Measurements from ENCODE around the gene ESRRG.

Gene ESRRG

DNA sequence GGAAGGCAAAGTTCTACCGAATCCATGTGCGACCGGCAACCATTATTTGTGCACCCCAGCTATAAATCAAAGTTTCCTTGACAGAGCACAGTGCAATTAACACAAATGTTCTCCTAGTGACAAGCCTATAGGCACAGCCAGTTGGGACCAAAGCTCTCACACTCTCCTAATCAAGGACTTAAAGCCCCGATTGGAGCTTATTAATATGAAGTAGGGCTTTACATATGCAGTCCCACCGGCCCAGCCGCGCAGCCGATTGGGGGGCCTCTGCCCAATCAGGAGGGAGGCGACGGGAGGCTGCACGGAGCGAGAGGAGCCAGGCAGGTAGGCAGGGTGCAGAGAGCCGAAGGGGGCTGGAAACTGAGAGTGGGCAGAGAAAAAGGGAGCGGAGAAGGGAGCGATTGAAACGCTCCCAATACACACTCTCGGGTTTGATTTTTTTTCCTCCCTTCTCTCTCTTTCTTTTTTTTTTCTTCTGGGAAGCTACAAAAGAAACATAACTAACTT is at the start of gene ESRRG:
Gene ESRRG (minus strand): TSS at position 156 of the 507 bp plus-strand sequence. CDS start 130 bp downstream, at position 26.
- DNase-seq, result peak in 31 of 58 donors; percentile 2 to 53 (median 9)

DNA sequence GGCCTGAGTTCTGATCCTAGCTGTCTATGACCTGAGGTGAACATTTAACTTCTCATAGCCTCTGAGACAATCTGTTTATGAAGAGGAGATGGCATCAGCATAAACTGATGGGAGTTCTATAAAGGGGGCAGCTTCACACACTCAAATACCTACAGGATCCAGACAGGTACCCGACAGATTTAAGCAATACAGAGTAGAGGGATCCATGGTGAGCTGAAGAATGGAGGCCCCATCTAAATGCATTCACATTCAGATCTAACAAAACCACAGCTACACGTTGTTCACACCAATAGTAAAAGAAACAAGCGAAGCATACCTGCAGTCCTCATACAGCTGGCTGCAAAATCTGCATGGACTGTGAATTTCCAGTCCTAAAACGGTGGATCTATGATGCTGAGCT is 48.7 kb upstream of the ESRRG start:
- DNase-seq, result no peak

DNA sequence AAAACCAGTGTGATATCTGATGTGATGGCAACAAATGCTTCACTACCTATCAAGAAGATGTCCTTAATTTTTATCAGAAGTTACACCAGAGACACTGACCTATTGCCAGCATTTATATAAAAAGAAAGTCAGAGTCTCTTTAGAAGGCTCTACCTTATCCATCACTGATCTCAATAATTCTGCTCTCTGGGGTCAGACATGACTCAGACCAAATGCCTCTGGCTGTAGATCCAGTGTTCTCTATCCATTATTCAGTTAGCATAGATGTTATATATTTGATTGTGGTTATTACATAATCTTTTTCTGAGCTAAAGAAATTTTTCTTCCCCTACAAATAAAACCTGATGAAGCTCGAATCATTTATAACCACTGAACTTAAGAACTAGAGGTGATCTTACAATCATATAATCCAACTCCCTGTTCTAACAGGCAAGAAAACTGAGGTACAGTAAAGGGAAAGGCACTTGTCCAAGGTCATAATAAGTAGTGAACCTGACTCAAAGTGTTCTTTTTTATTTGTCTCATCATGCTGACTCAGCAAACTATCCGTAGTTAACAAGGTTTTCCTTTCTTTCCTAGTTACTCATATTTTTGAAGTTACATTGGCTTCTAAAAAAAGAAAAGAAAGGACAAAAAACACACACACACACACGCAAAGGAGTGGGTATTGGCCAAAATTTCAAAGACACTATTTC is 43.6 kb upstream of the ESRRG start:
- no peak for DNase-seq

DNA sequence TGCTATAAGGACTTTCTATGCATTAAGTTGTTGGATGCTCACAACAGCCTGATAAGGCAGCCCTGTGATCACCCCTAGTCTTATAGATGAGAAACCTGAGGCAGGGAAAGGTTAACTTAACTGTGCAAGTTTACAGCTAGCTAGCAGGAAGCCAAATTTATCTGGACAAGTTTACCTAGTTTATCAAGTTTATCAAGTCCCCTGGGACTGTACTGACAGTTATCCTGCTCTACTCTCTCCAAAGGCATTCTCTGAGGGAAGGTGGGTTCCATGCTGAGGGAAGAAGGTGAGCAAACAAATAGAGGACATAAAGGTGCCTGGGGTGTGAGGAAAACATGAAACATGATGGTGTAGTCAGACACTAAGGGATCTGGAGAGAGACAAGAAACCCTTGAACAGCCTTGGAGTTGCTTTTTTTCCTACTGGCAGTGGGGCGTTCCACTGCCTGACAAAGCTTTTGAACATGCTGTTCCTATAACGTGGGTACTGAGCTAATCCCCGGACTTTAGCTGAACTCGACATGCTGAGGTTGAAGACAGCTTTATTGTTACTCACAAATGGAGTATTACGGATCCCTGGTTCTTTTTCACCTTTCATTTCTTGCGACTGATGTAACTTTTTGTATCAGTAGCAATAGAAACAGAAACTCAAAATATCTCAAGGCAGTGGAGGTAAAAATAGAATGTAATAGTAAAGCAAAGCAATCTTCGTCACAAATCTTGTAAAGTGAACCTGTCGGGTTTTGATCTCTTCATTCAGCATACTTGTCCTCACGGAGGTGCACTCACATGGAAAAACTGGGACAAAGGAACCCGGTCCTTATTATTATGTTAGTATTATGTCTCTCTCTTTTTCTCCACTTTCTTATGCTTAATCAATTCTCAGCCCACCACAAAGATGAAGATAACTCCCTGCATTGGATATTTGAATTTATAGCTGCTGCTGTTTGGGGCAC is 42.4 kb upstream of the ESRRG start:
- peak in 1 of 58 donors; percentile 5 for DNase-seq

DNA sequence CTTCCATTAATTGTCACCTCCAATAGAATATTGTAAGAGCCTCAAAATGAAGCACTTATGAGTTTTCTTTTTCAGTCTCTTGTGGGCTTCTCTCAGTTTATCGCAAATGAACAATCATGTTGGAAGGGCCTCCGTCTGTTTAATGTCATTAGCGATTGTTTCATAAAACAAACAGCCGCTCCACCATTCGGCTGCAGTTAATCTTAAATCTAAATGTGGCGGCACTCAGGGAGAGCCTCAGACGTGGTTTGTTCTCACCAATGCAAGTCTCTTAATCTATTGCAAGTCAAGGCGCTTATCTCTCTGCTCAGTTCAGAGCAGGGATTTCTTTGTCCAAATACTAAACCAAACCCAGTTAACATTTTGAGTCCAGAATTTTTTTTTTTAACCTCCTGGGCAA is 34.9 kb upstream of the ESRRG start:
- no peak for DNase-seq

DNA sequence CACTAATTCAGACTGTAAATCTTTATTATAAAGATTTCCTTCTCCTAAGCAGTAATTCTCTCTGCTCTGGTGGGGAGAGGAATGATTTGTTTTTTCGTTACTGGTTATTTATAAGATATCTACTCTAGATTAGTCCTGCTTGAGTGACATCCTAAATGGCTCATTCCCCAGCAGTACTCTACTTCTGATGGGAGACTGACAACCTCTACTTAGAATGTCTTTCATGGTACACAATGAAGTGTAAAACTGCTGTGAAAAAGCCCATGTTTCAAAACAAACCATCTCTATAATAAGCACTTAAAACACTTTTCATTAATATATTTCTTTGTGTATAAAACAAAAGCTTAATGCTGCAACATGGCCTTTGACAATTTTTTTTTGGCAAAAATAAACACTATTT is 33.9 kb upstream of the ESRRG start:
- DNase-seq, result no peak

DNA sequence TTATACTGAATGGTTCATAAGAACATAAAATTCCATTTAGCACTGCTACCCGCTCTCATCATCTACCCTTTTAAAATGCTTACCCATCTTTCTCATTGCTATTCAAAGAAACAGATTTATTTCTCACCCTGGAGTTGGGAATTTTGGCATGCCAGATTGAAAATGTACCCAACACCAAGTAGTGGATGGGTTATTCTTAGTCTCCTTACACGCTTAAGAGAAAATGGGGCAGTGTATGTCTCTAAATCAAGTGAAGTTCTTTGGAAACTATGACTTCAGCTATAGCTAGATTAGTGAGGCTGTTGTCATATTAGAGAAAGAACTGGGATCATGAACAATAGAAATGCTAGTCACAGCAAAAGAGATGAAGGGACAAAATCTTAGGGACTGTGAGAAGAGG is 27.7 kb upstream of the ESRRG start:
- DNase-seq, result peak in 2 of 58 donors; percentile 40 to 51

DNA sequence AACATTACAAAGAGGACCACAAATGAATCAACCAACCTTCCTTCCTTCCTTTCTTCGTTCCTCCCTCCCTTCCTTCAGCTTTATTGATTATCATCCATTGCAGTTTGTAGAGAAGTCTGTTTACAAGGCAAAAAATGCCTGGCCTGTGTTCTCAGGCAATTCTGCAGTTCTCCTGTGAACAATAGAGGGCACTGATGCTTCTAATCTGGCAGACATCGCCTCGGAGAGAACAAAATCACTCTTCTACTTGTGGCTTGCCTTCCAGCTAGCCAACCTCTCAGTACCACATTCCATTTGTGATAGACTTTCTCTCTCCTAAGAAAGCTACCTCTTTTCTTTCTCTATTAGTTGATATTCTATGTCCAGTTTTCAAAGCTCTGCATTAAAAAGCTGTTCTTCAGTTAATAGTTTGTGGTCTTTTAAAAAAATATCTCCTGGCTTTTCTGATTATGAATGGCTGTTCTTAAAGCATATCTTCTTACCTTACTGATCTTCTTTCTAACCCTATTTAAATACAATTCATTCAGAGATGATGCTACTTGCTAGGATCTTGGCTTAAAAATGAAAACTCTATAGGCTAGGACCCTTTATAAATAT is 26.9 kb upstream of the ESRRG start:
- peak in 42 of 58 donors; percentile 1 to 82 (median 28) for DNase-seq

DNA sequence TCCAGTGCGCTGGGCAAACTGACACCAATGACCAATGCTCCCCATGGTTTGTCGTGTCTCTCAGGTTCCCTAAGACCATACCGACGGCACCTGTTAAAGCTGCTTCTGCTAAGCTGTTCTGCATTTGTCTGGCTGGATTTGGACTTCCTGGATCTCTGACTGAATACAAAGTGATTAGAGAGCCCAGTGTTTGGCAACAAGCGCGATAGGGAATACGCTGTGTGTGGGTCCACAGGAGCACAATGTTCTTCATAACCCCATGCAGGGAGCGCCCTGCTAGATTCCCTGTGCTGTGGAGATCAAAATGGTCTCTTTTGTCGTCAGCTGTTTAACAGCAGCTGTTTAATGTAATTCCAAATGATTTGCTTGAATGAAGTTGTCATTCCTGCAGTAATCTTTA is 26.0 kb upstream of the ESRRG start:
- no peak for DNase-seq

DNA sequence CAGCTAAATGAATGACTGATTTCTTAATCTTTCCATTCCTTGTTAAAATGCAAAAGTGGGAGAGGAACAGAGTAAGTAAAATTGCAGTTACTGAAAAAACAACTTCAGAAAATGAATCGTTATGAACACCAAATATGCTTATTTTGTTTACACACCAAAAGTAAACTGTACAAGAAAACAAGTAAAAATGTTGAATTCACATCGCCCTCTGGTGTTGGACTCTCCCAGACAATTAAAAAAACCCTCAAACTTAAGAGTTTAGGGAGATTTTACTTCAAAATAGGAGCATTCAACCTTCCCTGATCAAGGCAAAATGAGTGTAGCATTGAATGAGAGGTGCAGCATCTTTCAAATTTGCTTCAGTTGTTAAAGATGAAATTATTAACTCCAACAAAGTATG is 19.4 kb upstream of the ESRRG start:
- DNase-seq, result no peak

DNA sequence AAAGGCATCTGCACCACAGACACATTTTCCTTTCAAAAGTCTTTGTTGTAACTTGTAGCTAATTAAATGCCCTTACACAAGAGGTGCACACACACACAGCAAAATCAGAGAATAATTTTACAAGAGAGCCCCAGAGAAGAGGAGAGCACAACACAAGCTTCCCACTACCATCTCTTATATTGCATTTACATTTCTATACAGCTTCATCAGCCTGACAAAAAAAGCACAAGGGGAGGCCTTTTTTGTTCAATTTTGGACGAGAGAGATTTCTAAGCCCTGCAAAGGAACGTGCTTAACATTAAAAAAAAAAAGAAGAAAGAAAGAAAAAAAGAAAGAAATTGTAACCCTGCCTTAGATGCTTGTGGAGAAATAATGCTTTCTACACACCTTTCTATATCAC is 17.1 kb upstream of the ESRRG start:
- no peak for DNase-seq

DNA sequence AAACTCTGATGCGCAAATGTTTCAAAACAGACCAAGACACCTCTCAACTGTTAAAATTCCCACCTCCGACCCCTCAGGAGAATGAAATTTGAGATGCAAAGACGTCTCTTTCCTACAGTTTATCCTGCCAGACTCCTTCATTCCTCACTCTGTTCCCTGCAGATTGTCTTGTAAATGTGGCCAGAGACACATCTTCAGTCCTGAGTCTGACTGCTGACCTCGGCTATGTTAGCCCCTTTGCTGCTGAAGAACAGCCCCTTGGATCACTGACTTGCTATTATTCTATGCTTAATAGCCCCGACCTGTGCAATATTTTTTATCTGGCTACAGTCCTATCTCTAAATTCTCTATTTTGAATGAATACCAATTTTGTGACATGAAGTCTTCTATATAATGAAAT is 16.6 kb upstream of the ESRRG start:
- no peak for DNase-seq

DNA sequence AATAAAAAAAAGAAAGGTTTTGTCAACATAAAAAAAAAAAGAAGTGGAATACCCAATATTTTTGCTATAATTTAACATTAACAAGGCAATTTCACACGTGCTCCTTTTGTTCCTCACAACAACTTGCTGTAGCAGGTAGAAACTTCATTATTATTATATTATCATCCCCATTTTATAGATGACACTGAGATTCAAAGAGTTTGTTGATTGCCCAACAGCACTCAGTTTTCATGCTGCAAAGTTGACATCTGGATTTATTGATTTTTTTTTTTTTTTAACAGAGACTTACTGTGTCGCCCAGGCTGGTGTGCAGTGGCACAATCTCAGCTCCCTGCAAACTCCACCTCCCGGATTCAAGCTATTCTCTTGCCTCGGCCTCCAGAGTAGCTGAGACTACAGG is 8.9 kb upstream of the ESRRG start:
- no peak for DNase-seq

DNA sequence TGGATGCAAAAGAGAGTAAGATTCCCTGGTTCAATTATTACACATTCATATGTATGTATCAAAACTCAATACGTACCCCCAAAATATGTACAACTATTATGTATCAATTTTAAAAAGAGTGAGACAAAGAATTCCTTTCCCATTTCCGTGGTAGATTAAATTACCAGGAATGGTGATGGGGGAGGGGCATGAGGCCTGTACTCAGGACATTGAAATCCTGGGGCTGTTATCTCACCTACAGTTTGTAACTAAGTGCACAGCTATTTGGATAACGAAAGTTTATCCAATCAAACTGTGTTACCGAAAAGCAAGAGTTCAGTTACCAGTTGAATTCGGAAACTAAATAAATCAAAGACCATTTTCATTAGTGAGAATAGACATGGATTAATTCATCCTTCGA is 8.3 kb upstream of the ESRRG start:
- DNase-seq, result no peak

DNA sequence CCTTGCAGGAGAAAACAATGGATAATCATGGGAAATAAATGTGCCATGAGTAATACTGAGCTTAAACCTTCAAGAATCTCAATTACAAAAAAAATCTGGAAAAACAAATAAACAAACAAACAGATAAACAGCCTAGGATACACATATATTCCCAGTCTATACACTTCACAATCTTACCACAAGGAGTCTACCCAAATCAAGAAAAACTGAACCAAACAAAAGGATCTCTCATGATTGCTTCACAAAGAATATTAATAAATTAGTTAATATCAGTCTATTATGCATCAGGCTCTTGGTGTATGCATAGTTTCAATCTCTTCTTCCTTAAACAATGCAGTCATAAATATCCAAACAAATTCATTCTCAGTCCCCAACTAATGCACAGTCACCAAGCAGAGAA is 3.2 kb upstream of the ESRRG start:
- no peak for DNase-seq

DNA sequence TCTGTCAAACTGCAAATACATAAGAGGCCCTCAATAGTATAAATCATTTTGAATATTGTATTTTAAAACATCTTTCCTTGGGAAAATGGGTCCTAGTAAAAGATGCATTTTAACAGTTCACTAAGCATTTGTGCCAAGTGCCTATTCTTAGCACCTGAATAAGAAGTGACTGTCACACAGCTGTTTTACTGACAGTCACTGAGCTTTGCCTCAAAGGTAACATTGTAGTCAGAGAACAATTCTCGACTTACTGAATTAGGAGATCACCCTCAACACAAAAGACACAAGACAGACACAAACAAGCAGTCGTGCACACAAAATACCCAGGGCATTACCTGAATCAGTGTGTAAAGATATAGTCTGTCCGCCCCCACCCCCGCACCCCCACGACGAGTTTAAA is 408 bp downstream of the ESRRG start:
- DNase-seq, result peak in 1 of 58 donors; percentile 35

DNA sequence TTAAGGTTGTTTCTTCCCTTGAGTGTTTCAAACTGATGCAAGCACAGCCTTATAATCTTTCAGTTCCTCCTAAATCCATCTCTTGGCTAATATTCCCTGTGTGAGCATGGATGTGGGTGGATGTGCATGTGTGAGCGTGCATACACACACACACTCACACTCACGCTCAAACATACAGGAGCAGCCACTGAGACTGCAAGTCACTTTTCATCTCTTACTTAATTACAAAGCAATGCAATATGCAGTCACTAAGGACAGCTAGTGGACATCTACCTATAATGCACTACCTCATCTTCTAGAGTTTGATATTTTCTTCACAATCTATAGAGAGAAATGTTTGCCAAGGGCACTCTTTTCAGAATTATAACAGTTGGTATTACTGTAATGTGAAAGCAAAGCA is 1.4 kb downstream of the ESRRG start:
- DNase-seq, result no peak

DNA sequence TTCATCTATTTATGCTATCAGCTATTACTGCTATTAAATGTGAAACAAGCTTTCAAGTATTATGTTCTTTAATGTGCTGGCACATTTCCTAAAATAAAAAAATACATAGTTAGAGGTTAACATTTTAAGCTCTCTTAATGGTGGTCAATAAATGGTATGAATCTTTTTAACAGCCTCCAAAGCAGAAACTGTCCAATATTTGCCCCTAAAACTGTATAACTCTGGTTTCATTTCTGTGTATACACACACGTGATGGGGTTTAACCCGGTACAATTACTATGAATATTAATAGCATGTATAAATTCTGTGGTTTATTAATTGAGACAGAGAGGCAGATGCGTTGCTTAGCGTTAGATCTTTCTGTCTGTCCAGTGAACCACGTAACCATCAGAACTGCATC is 2.2 kb downstream of the ESRRG start:
- DNase-seq, result no peak

DNA sequence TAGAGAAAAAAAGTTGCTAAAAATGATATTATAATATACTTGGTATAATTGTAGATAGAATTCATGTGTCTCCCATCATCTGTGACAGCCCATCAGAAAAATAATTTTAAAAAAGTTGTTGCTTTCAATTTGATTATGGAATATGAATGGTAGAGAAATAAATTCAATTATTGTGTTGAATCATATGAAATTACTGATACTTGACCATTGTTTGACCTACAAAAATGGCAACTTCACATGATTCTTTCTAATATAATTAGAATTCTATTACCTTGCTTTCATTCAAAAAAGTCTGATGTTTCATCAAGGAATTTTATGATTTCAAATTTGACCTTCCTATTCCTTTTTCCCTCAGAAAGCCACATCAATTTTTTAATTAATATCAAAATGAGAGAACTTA is 11.5 kb downstream of the ESRRG start:
- DNase-seq, result no peak

DNA sequence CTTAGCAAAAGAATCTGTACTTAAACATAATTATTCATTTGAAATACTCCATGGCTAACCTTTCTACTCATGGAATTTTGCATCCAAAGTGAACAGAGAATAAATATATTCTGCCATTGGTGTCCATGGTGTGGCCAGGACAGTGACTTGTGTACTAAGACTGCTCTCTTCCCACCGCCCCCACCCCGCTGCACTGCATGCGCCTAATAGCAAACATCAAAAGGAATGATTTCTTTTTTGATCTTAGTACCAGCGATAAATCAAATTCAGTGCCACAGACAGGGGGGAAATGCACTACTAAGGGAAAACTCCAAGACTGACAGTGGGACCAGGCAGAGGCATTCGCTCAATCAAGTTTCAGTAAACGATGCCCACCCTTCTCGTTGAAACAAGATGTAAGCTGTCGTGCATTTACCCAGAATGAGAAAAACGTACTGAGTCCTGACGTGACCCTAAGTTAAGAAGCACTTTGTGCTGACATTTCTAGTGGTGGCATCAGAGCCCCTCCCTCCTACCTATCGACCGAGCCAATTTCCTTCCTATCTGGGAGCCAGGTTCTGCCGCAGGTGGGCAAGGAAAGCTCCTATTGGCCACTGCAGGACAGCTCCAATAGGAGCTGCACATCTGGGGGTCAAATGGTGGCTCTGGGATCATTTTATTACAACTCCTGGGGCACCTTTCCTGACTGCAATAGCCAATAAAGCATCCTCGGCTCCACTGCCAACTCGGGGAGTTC is 12.5 kb downstream of the ESRRG start:
- DNase-seq, result no peak

DNA sequence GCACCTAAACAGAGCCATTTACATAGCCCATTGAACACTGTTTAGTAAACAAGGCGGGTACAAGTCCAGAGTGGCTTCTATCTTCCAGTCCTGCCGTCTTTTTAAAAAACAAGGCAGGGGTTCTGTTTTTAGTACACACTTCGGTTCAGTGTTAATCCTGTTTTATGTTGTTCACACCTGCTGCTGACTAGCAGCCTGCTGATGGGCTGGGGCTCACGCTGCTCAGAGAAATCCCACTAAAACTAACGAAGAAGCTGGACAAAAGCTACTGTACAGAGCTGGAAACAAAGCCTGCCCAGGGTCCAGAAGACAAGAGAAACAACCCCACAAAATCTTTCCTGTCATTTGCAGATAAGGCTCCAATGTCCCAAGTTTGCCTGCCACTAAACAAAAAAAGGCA is 13.2 kb downstream of the ESRRG start:
- no peak for DNase-seq

All from anterior cingulate cortex (tissue), 58 donors.